ENCODE measurements around the gene AOAH.

AOAH gene

GRCh38 chr7:36739351-36739750 lies 15.1 kb upstream of the AOAH start:
- Histone ChIP-seq H3K79me2 (ENCODE audit: insufficient read depth, low read length) (no peaks in the 10 kb centered on the region), H3K4me2 (ENCODE audit: insufficient read depth, low read length) (no peak overlapping the region), H3K4me1 (ENCODE audit: insufficient read depth, low read length) (peaks cover 5% of the 10 kb centered on the region; the same call in 1 of the 2 replicates), H2AFZ (ENCODE audit: low read depth, low read length) (no peak overlapping the region), H3K9ac (ENCODE audit: low read depth, low read length) (no peak overlapping the region), H3K36me3 (ENCODE audit: insufficient read depth, low read length) (no peaks in the 10 kb centered on the region), H3K4me3 (ENCODE audit: low read depth in 1 of 2, low read length in 2 of 2) (no peak overlapping the region), H3K9me3 (ENCODE audit: insufficient read depth, low read length, severe bottlenecking) (no peaks in the 10 kb centered on the region), H3K27ac (ENCODE audit: low read length) (no peak overlapping the region), H3K27me3 (ENCODE audit: insufficient read depth, low read length, poor library complexity) (no peaks in the 10 kb centered on the region), H4K20me1 (ENCODE audit: insufficient read depth, low read length) (no peaks in the 10 kb centered on the region)
- no peak for TF ChIP-seq CTCF (IDR thresholded peaks at IDR 0.05; ENCODE audit: borderline replicate concordance, extremely low read depth, low read length, poor library complexity, severe bottlenecking)
- no peak for TF ChIP-seq EZH2 (IDR thresholded peaks at IDR 0.05; ENCODE audit: borderline replicate concordance, low read depth, low read length, severe bottlenecking)
- no peak for ATAC-seq (ENCODE audit: insufficient read depth, low read depth)
- DNase-seq, result no peak

GRCh38 chr7:36736899-36737211 lies 12.6 kb upstream of the AOAH start:
- no peak for DNase-seq
- peaks cover 5% of the 10 kb centered on the region; the same call in 1 of the 2 replicates for H3K4me1 ChIP-seq (ENCODE audit: insufficient read depth, low read length)
- ATAC-seq (ENCODE audit: insufficient read depth, low read depth), result no peak
- no peaks in the 10 kb centered on the region for H4K20me1 ChIP-seq (ENCODE audit: insufficient read depth, low read length)
- H3K79me2 ChIP-seq (ENCODE audit: insufficient read depth, low read length), result no peaks in the 10 kb centered on the region
- no peak for TF ChIP-seq EZH2 (IDR thresholded peaks at IDR 0.05; ENCODE audit: borderline replicate concordance, low read depth, low read length, severe bottlenecking)
- TF ChIP-seq CTCF (IDR thresholded peaks at IDR 0.05; ENCODE audit: borderline replicate concordance, extremely low read depth, low read length, poor library complexity, severe bottlenecking), result no peak
- H3K9ac ChIP-seq (ENCODE audit: low read depth, low read length), result no peak overlapping the region
- no peak overlapping the region for H3K4me2 ChIP-seq (ENCODE audit: insufficient read depth, low read length)
- no peaks in the 10 kb centered on the region for H3K27me3 ChIP-seq (ENCODE audit: insufficient read depth, low read length, poor library complexity)
- H3K36me3 ChIP-seq (ENCODE audit: insufficient read depth, low read length), result no peaks in the 10 kb centered on the region
- H3K9me3 ChIP-seq (ENCODE audit: insufficient read depth, low read length, severe bottlenecking), result no peaks in the 10 kb centered on the region
- H3K4me3 ChIP-seq (ENCODE audit: low read depth in 1 of 2, low read length in 2 of 2), result no peak overlapping the region
- H3K27ac ChIP-seq (ENCODE audit: low read length), result peak overlapping the region; percentile 9; the same call in 1 of the 2 replicates
- peak overlapping the region; percentile 48 for H2AFZ ChIP-seq (ENCODE audit: low read depth, low read length)

- no peaks in the 10 kb centered on the region for H4K20me1 ChIP-seq (ENCODE audit: insufficient read depth, low read length)
- H3K9ac ChIP-seq (ENCODE audit: low read depth, low read length), result no peak overlapping the region
Observed at GRCh38 chr7:36736090-36736898, 12.0 kb upstream of the AOAH start.

More at GRCh38 chr7:36736090-36736898, 12.0 kb upstream of the AOAH start:
- no peaks in the 10 kb centered on the region for H3K36me3 ChIP-seq (ENCODE audit: insufficient read depth, low read length)
- ATAC-seq (ENCODE audit: insufficient read depth, low read depth) (no peak), DNase-seq (no peak)
- peaks cover 5% of the 10 kb centered on the region; the same call in 1 of the 2 replicates for H3K4me1 ChIP-seq (ENCODE audit: insufficient read depth, low read length)
- H3K9me3 ChIP-seq (ENCODE audit: insufficient read depth, low read length, severe bottlenecking), result no peaks in the 10 kb centered on the region
- H2AFZ ChIP-seq (ENCODE audit: low read depth, low read length), result no peak overlapping the region
- no peak overlapping the region for H3K4me2 ChIP-seq (ENCODE audit: insufficient read depth, low read length)
- no peak for TF ChIP-seq CTCF (IDR thresholded peaks at IDR 0.05; ENCODE audit: borderline replicate concordance, extremely low read depth, low read length, poor library complexity, severe bottlenecking)
- H3K4me3 ChIP-seq (ENCODE audit: low read depth in 1 of 2, low read length in 2 of 2), result no peak overlapping the region
- H3K79me2 ChIP-seq (ENCODE audit: insufficient read depth, low read length), result no peaks in the 10 kb centered on the region
- H3K27ac ChIP-seq (ENCODE audit: low read length), result no peak overlapping the region
- no peaks in the 10 kb centered on the region for H3K27me3 ChIP-seq (ENCODE audit: insufficient read depth, low read length, poor library complexity)

Measured in DND-41 (cell line).